ENCODE data around the gene ADGRG6. TPM values are rescaled to one million over a fixed set of nuclear protein-coding genes. Genes with fewer than 3 reads are reported as not detected.
"Not testable (repeated sequence)": the region's sequence is repeated elsewhere in the genome, so short reads cannot be mapped to it uniquely, and the experiment has no call there.

Gene ADGRG6
- total RNA-seq, 2 experiments from 2014 or later: 1.6 TPM

GRCh38 chr6:142428468-142428867 is 126.7 kb downstream of the ADGRG6 start:
- H3K27ac Mint-ChIP-seq; DNase-seq; H3K9me3 Mint-ChIP-seq (ENCODE audit: insufficient read depth); H3K4me1 Mint-ChIP-seq (ENCODE audit: low read depth); H3K27me3 Mint-ChIP-seq (ENCODE audit: low read depth); CTCF ChIA-PET; POLR2A ChIA-PET; H3K36me3 Mint-ChIP-seq (ENCODE audit: low read depth); ATAC-seq; H3K4me3 Mint-ChIP-seq: not testable (repeated sequence)

- ChIA-PET POLR2A (no interaction called here), CTCF (no interaction called here)
- Mint-ChIP-seq H3K36me3 (ENCODE audit: low read depth) (no peaks in the 10 kb centered on the region), H3K4me1 (ENCODE audit: low read depth) (no peaks in the 10 kb centered on the region), H3K9me3 (ENCODE audit: insufficient read depth) (peaks cover 4% of the 10 kb centered on the region), H3K4me3 (no peak overlapping the region), H3K27me3 (ENCODE audit: low read depth) (no peaks in the 10 kb centered on the region), H3K27ac (no peak overlapping the region)
- no peak for ATAC-seq
- no peak for DNase-seq
These were observed 127.4 kb downstream of the ADGRG6 start for GRCh38 chr6:142429195-142429594.

- Mint-ChIP-seq H3K27me3 (ENCODE audit: low read depth) (no peaks in the 10 kb centered on the region), H3K4me3 (no peak overlapping the region), H3K36me3 (ENCODE audit: low read depth) (no peaks in the 10 kb centered on the region), H3K27ac (no peak overlapping the region), H3K9me3 (ENCODE audit: insufficient read depth) (no peaks in the 10 kb centered on the region), H3K4me1 (ENCODE audit: low read depth) (no peaks in the 10 kb centered on the region)
- ATAC-seq: no peak
- ChIA-PET POLR2A (no interaction called here), CTCF (no interaction called here)
- no peak for DNase-seq
These were observed 131.6 kb downstream of the ADGRG6 start for GRCh38 chr6:142433419-142433818.

- no peaks in the 10 kb centered on the region for H3K27me3 Mint-ChIP-seq (ENCODE audit: low read depth)
- POLR2A ChIA-PET: no interaction called here
These were observed 137.1 kb downstream of the ADGRG6 start for GRCh38 chr6:142438898-142439297.

GRCh38 chr6:142440600-142441293 is 138.9 kb downstream of the ADGRG6 start:
- H3K4me1 Mint-ChIP-seq (ENCODE audit: low read depth): no peaks in the 10 kb centered on the region
- POLR2A ChIA-PET: no interaction called here

More at GRCh38 chr6:142438898-142439297, 137.1 kb downstream of the ADGRG6 start:
- CTCF ChIA-PET: no interaction called here
- no peak for DNase-seq
- H3K36me3 Mint-ChIP-seq (ENCODE audit: low read depth): no peaks in the 10 kb centered on the region
- H3K4me3 Mint-ChIP-seq: no peak overlapping the region
- no peaks in the 10 kb centered on the region for H3K9me3 Mint-ChIP-seq (ENCODE audit: insufficient read depth)
- H3K27ac Mint-ChIP-seq: no peak overlapping the region
- no peak for ATAC-seq
- no peaks in the 10 kb centered on the region for H3K4me1 Mint-ChIP-seq (ENCODE audit: low read depth)

GRCh38 chr6:142441716-142442115 is 139.9 kb downstream of the ADGRG6 start:
- POLR2A ChIA-PET: no interaction called here
- ATAC-seq: no peak
- H3K27ac Mint-ChIP-seq: no peak overlapping the region
- H3K27me3 Mint-ChIP-seq (ENCODE audit: low read depth): no peaks in the 10 kb centered on the region
- no peaks in the 10 kb centered on the region for H3K4me1 Mint-ChIP-seq (ENCODE audit: low read depth)
- H3K9me3 Mint-ChIP-seq (ENCODE audit: insufficient read depth): no peaks in the 10 kb centered on the region
- H3K36me3 Mint-ChIP-seq (ENCODE audit: low read depth): no peaks in the 10 kb centered on the region
- no peak overlapping the region for H3K4me3 Mint-ChIP-seq
- CTCF ChIA-PET: no interaction called here
- DNase-seq: no peak

More at GRCh38 chr6:142440600-142441293, 138.9 kb downstream of the ADGRG6 start:
- ATAC-seq (no peak), DNase-seq (no peak)
- CTCF ChIA-PET: no interaction called here
- Mint-ChIP-seq H3K9me3 (ENCODE audit: insufficient read depth) (no peaks in the 10 kb centered on the region), H3K36me3 (ENCODE audit: low read depth) (no peaks in the 10 kb centered on the region), H3K27me3 (ENCODE audit: low read depth) (no peaks in the 10 kb centered on the region), H3K4me3 (no peak overlapping the region), H3K27ac (no peak overlapping the region)

- Mint-ChIP-seq H3K4me1 (ENCODE audit: low read depth) (no peaks in the 10 kb centered on the region), H3K9me3 (ENCODE audit: insufficient read depth) (no peaks in the 10 kb centered on the region), H3K27ac (no peak overlapping the region), H3K4me3 (no peak overlapping the region), H3K27me3 (ENCODE audit: low read depth) (no peaks in the 10 kb centered on the region), H3K36me3 (ENCODE audit: low read depth) (no peaks in the 10 kb centered on the region)
- POLR2A ChIA-PET: interaction anchor here (0.5 kb wide), 1 partner anchor 46 kb away, joined by 3 read pairs; no protein-coding TSS in a partner anchor
- ATAC-seq (no peak), DNase-seq (no peak)
- CTCF ChIA-PET: no interaction called here
These were observed 141.3 kb downstream of the ADGRG6 start for GRCh38 chr6:142443102-142443501.

- Mint-ChIP-seq H3K4me1 (ENCODE audit: low read depth) (no peaks in the 10 kb centered on the region), H3K27me3 (ENCODE audit: low read depth) (no peaks in the 10 kb centered on the region), H3K9me3 (ENCODE audit: insufficient read depth) (no peaks in the 10 kb centered on the region), H3K36me3 (ENCODE audit: low read depth) (no peaks in the 10 kb centered on the region), H3K27ac (no peak overlapping the region), H3K4me3 (no peak overlapping the region)
- ChIA-PET POLR2A (no interaction called here), CTCF (interaction anchor here (1.1 kb wide), 1 partner anchor 31 kb away, joined by 4 read pairs; no protein-coding TSS in a partner anchor)
- ATAC-seq (no peak), DNase-seq (no peak)
These were observed 141.7 kb downstream of the ADGRG6 start for GRCh38 chr6:142443532-142443931.

GRCh38 chr6:142444376-142444775 is 142.6 kb downstream of the ADGRG6 start:
- POLR2A ChIA-PET: no interaction called here
- DNase-seq (no peak), ATAC-seq (no peak)
- Mint-ChIP-seq H3K36me3 (ENCODE audit: low read depth) (no peaks in the 10 kb centered on the region), H3K27ac (no peak overlapping the region), H3K27me3 (ENCODE audit: low read depth) (no peaks in the 10 kb centered on the region), H3K9me3 (ENCODE audit: insufficient read depth) (no peaks in the 10 kb centered on the region), H3K4me3 (no peak overlapping the region), H3K4me1 (ENCODE audit: low read depth) (no peaks in the 10 kb centered on the region)
- CTCF ChIA-PET: interaction anchor here (1.1 kb wide), 1 partner anchor 30 kb away, joined by 4 read pairs; no protein-coding TSS in a partner anchor

- H3K4me1 Mint-ChIP-seq (ENCODE audit: low read depth): no peaks in the 10 kb centered on the region
- POLR2A ChIA-PET: no interaction called here
- H3K36me3 Mint-ChIP-seq (ENCODE audit: low read depth): no peaks in the 10 kb centered on the region
- no peaks in the 10 kb centered on the region for H3K9me3 Mint-ChIP-seq (ENCODE audit: insufficient read depth)
- no peak for DNase-seq
- CTCF ChIA-PET: interaction anchor here (1.1 kb wide), 1 partner anchor 30 kb away, joined by 4 read pairs; no protein-coding TSS in a partner anchor
- no peak for ATAC-seq
- H3K27me3 Mint-ChIP-seq (ENCODE audit: low read depth): no peaks in the 10 kb centered on the region
- H3K27ac Mint-ChIP-seq: no peak overlapping the region
- no peak overlapping the region for H3K4me3 Mint-ChIP-seq
These were observed 143.1 kb downstream of the ADGRG6 start for GRCh38 chr6:142444881-142445301.

GRCh38 chr6:142446168-142446567 is 144.4 kb downstream of the ADGRG6 start:
- ATAC-seq: no peak
- no peaks in the 10 kb centered on the region for H3K9me3 Mint-ChIP-seq (ENCODE audit: insufficient read depth)
- no peak for DNase-seq
- POLR2A ChIA-PET: no interaction called here
- H3K36me3 Mint-ChIP-seq (ENCODE audit: low read depth): no peaks in the 10 kb centered on the region
- H3K27ac Mint-ChIP-seq: no peak overlapping the region
- no peaks in the 10 kb centered on the region for H3K27me3 Mint-ChIP-seq (ENCODE audit: low read depth)
- no peak overlapping the region for H3K4me3 Mint-ChIP-seq
- H3K4me1 Mint-ChIP-seq (ENCODE audit: low read depth): no peaks in the 10 kb centered on the region
- CTCF ChIA-PET: no interaction called here

- ChIA-PET POLR2A (no interaction called here), CTCF (interaction anchor here (1.1 kb wide), 1 partner anchor 10 kb away, joined by 3 read pairs; no protein-coding TSS in a partner anchor)
- H3K36me3 Mint-ChIP-seq (ENCODE audit: low read depth): no peaks in the 10 kb centered on the region
- H3K27me3 Mint-ChIP-seq (ENCODE audit: low read depth): no peaks in the 10 kb centered on the region
- no peaks in the 10 kb centered on the region for H3K4me1 Mint-ChIP-seq (ENCODE audit: low read depth)
- ATAC-seq (no peak), DNase-seq (no peak)
- H3K4me3 Mint-ChIP-seq: no peak overlapping the region
- H3K9me3 Mint-ChIP-seq (ENCODE audit: insufficient read depth): no peaks in the 10 kb centered on the region
- H3K27ac Mint-ChIP-seq: no peak overlapping the region
These were observed 144.8 kb downstream of the ADGRG6 start for GRCh38 chr6:142446576-142446975.
